Mesenchymal stem cell (in vitro differentiated cells and primary cell): ENCODE results near the gene TMEM117.

Source experiments
- DNase-seq: peaks from one replicate; pipeline ENCODE4 v3.0.0-alpha.2; 2013
- H2AFZ ChIP-seq: one replicate; pipeline ENCODE4 v1.6.1; 2013; ENCODE audit warnings: low read depth, mild to moderate bottlenecking, control low read depth, inconsistent platforms, low read length, moderate library complexity
- H2AK5ac ChIP-seq: 2 replicates; pipeline ENCODE4 v1.6.1; 2013; ENCODE audit warnings: low read length, moderate library complexity, mild to moderate bottlenecking, inconsistent platforms; ENCODE audit not compliant: severe bottlenecking
- H2BK120ac ChIP-seq: one replicate; pipeline ENCODE4 v1.6.1; 2013; ENCODE audit warnings: low read depth, mild to moderate bottlenecking, inconsistent platforms, low read length, moderate library complexity
- H2BK12ac ChIP-seq, 2 experiments: one replicate each; pipeline ENCODE4 v1.6.1; 2013; ENCODE audit warnings: inconsistent platforms in 2 of 2, low read length in 2 of 2, mild to moderate bottlenecking in 2 of 2, moderate library complexity in 2 of 2, control low read depth in 1 of 2
- H2BK15ac ChIP-seq: one replicate; pipeline ENCODE4 v1.6.1; 2013; ENCODE audit warnings: mild to moderate bottlenecking, low read depth, inconsistent platforms; ENCODE audit not compliant: poor library complexity, severe bottlenecking
- H2BK5ac ChIP-seq: 2 replicates; pipeline ENCODE4 v1.6.1; 2013; ENCODE audit warnings: low read depth, mild to moderate bottlenecking, low read length, control low read depth, inconsistent platforms; ENCODE audit not compliant: poor library complexity, severe bottlenecking
- H3K14ac ChIP-seq, 2 experiments: one replicate each; pipeline ENCODE4 v1.6.1; 2013; ENCODE audit warnings: inconsistent platforms in 2 of 2, low read length in 2 of 2, control low read depth in 1 of 2, mild to moderate bottlenecking in 1 of 2, moderate library complexity in 1 of 2
- H3K18ac ChIP-seq, 2 experiments: one replicate each; pipeline ENCODE4 v1.6.1; 2013; ENCODE audit warnings: inconsistent platforms in 2 of 2, low read length in 2 of 2, control low read depth in 1 of 2, low read depth in 1 of 2, mild to moderate bottlenecking in 1 of 2
- H3K23ac ChIP-seq, 2 experiments: one replicate each; pipeline ENCODE4 v1.6.1; 2013; ENCODE audit warnings: inconsistent platforms in 2 of 2, low read length in 2 of 2, mild to moderate bottlenecking in 2 of 2, moderate library complexity in 2 of 2, control low read depth in 1 of 2
- H3K27ac ChIP-seq: 2 replicates; pipeline ENCODE4 v1.5.1; 2013; ENCODE audit warnings: mild to moderate bottlenecking, moderate library complexity, low read length, control low read depth, inconsistent platforms; ENCODE audit not compliant: poor library complexity, severe bottlenecking
- H3K27me3 ChIP-seq, 2 experiments: 2 replicates each; pipeline versions ENCODE4 v1.6.1 to v1.7.0; 2013; ENCODE audit warnings: low read length in 2 of 2, mild to moderate bottlenecking in 2 of 2, moderate library complexity in 2 of 2, control low read depth in 1 of 2, inconsistent platforms in 1 of 2; ENCODE audit not compliant: control insufficient read depth in 1 of 2, insufficient read depth in 1 of 2
- H3K36me3 ChIP-seq, 2 experiments: 2 replicates each; pipeline versions ENCODE4 v1.6.1 to v1.7.0; 2013; ENCODE audit warnings: low read length in 2 of 2, control low read depth in 1 of 2, inconsistent platforms in 1 of 2, low read depth in 1 of 2, mild to moderate bottlenecking in 1 of 2; ENCODE audit not compliant: insufficient read depth in 2 of 2, control insufficient read depth in 1 of 2
- H3K4ac ChIP-seq, 2 experiments: one replicate each; pipeline ENCODE4 v1.6.1; 2013; ENCODE audit warnings: inconsistent platforms in 2 of 2, low read length in 2 of 2, mild to moderate bottlenecking in 2 of 2, moderate library complexity in 2 of 2, control low read depth in 1 of 2, low read depth in 1 of 2
- H3K4me1 ChIP-seq: 2 replicates; pipeline ENCODE4 v1.6.1; 2013; ENCODE audit warnings: low read depth, low read length, control low read depth; ENCODE audit not compliant: control insufficient read depth, insufficient read depth
- H3K4me2 ChIP-seq: 2 replicates; pipeline ENCODE4 v1.6.1; 2013; ENCODE audit warnings: low read length, mild to moderate bottlenecking, inconsistent platforms; ENCODE audit not compliant: poor library complexity, severe bottlenecking
- H3K4me3 ChIP-seq, 2 experiments: 2 replicates each; pipeline versions ENCODE4 v1.5.1 to v1.7.0; 2013; ENCODE audit warnings: low read length in 2 of 2, mild to moderate bottlenecking in 2 of 2, control low read depth in 1 of 2, low read depth in 1 of 2; ENCODE audit not compliant: insufficient read depth in 1 of 2
- H3K79me1 ChIP-seq: replicated peaks from 2 replicates; pipeline ENCODE4 v1.6.1; 2013; ENCODE audit warnings: mild to moderate bottlenecking, control low read depth, low read length, inconsistent platforms; ENCODE audit not compliant: poor library complexity, severe bottlenecking
- H3K9ac ChIP-seq: 2 replicates; pipeline ENCODE4 v1.7.0; 2013; ENCODE audit warnings: mild to moderate bottlenecking, low read length, moderate library complexity
- H3K9me3 ChIP-seq: 2 replicates; pipeline ENCODE4 v1.7.0; 2013; ENCODE audit warnings: mild to moderate bottlenecking, low read length; ENCODE audit not compliant: control insufficient read depth
- H4K8ac ChIP-seq: one replicate; pipeline ENCODE4 v1.6.1; 2013; ENCODE audit warnings: inconsistent platforms, mild to moderate bottlenecking, low read length, moderate library complexity
- H4K91ac ChIP-seq: one replicate; pipeline ENCODE4 v1.6.1; 2013; ENCODE audit warnings: mild to moderate bottlenecking, low read length, inconsistent platforms
- WGBS: methylation state at CpG from one replicate; pipeline ENCODE4 v1.1.7; 2013; ENCODE audit warnings: mixed read lengths; 5-methylcytosine and 5-hydroxymethylcytosine counted together

The TMEM117 gene

DNA sequence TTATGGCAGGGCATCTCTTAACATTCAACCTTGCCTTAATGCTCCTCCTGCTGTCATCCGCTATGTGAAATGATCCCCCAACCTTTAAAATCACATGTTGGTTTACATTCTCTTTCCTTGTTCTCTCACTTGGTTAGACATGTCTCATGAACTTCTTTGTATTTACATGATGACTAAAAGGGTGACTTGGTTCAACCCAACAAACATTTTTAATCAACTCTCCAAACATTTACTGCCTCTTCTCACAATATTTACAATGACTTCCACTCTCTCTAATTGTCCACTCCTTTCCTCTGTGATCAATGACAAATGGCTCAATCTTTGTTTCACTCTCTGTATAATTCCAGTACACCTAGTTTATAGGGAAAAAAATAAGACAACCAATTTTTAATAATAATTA, 534.1 kb downstream of the TMEM117 start:
- no peaks in the 10 kb centered on the region for H3K27me3 ChIP-seq
- no peak overlapping the region for H4K8ac ChIP-seq
- no peaks in the 10 kb centered on the region for H3K4me1 ChIP-seq
- H2AK5ac ChIP-seq: no peak overlapping the region
- no peak overlapping the region for H3K4me3 ChIP-seq
- H3K27ac ChIP-seq: no peak overlapping the region
- H2BK5ac ChIP-seq: no peak overlapping the region
- no peak overlapping the region for H2BK12ac ChIP-seq
- no peak overlapping the region for H2BK120ac ChIP-seq
- H3K18ac ChIP-seq: no peak overlapping the region
- no peaks in the 10 kb centered on the region for H3K36me3 ChIP-seq
- no peak overlapping the region for H3K9ac ChIP-seq
- no peaks in the 10 kb centered on the region for H3K9me3 ChIP-seq
- no peak overlapping the region for H3K4ac ChIP-seq
- no peak overlapping the region for H3K23ac ChIP-seq
- no peak overlapping the region for H2BK15ac ChIP-seq
- no peak overlapping the region for H3K4me2 ChIP-seq
- H3K79me1 ChIP-seq: no peaks in the 10 kb centered on the region
- DNase-seq: peak; percentile 2
- WGBS: 88% methylated on average over 1 of the region's 1 CpG
- no peak overlapping the region for H3K14ac ChIP-seq
- no peak overlapping the region for H2AFZ ChIP-seq
- no peak overlapping the region for H4K91ac ChIP-seq

DNA sequence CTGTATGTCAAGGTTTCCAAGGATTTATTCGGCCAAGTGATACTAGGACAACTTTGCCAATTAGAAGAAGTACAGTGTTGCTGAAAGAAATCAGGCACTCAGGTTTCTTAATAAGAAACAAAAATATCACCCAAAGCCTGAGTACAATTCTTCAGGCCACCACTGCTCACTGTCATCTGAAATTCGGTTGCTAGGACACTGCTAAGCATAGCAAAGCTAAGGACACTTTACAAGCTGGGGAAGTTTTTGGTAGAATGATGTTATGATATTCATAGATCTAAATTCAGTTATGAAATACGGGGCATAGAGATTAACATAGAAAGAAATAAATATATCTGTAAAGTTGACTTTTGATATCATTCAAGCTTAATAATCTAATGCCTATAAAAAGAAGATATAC, 535.1 kb downstream of the TMEM117 start:
- Histone ChIP-seq H4K91ac (no peak overlapping the region), H3K27ac (no peak overlapping the region), H3K79me1 (no peaks in the 10 kb centered on the region), H2BK120ac (no peak overlapping the region), H2BK15ac (no peak overlapping the region), H2AFZ (no peak overlapping the region), H3K27me3 (no peaks in the 10 kb centered on the region), H2BK5ac (no peak overlapping the region), H3K4ac (no peak overlapping the region), H3K18ac (no peak overlapping the region), H2AK5ac (no peak overlapping the region), H3K4me2 (no peak overlapping the region), H3K36me3 (no peaks in the 10 kb centered on the region), H3K14ac (no peak overlapping the region), H3K4me3 (no peak overlapping the region), H3K9ac (no peak overlapping the region), H3K9me3 (no peaks in the 10 kb centered on the region), H3K4me1 (no peaks in the 10 kb centered on the region), H3K23ac (no peak overlapping the region), H4K8ac (no peak overlapping the region), H2BK12ac (no peak overlapping the region)
- 85% methylated on average over 1 of the region's 3 CpGs for WGBS
- DNase-seq: no peak

DNA sequence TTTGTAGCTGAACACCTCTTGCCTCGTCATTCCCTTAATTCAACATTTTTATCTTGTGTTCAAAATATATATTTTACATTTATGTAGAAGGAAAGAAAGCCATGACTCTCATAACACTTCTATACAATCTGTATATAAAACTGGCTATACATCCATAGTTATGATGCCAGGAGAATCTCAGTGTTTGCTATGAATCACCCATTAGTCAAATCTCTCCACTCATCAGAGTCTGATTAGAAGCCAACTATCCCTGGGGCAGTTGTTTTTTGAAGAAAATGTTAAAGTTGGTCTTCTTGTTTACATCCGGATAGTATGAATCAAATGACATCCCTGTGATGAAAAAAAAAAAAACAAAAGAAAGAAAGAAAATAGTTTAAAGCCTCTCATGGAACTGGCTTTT, 536.4 kb downstream of the TMEM117 start:
- Histone ChIP-seq H3K4ac (no peak overlapping the region), H3K14ac (no peak overlapping the region), H3K9me3 (no peaks in the 10 kb centered on the region), H4K91ac (no peak overlapping the region), H3K79me1 (no peaks in the 10 kb centered on the region), H3K18ac (no peak overlapping the region), H3K27ac (no peak overlapping the region), H2BK5ac (no peak overlapping the region), H3K27me3 (no peaks in the 10 kb centered on the region), H4K8ac (no peak overlapping the region), H2BK12ac (no peak overlapping the region), H2BK15ac (no peak overlapping the region), H3K4me3 (no peak overlapping the region), H2BK120ac (no peak overlapping the region), H3K4me1 (no peaks in the 10 kb centered on the region), H3K4me2 (no peak overlapping the region), H2AFZ (no peak overlapping the region), H3K9ac (no peak overlapping the region), H3K23ac (no peak overlapping the region), H3K36me3 (no peaks in the 10 kb centered on the region), H2AK5ac (no peak overlapping the region)
- DNase-seq: peak; percentile 27
- 100% methylated on average over 1 of the region's 2 CpGs for WGBS

DNA sequence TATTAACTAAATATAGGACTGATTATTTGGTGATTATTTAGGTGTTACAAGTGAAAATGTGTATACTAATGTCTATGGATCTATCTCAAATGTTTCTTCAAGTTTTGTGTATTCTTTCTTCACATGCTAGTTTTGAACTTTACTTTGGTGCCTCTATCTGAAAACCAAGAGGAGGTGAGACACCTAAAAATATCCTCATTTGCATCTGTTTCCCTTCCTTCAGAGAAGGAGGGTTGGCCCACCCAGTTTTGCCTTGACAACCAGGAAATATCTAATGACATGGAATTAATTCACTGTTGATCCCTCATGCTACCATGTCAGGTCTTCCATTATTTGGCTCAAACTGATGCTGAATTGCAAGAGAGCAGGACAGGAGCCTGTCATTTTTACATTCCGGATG, 539.8 kb downstream of the TMEM117 start:
- Histone ChIP-seq H2BK120ac (no peak overlapping the region), H2BK5ac (no peak overlapping the region), H3K4ac (no peak overlapping the region), H2BK12ac (no peak overlapping the region), H3K27ac (no peak overlapping the region), H2AFZ (no peak overlapping the region), H3K36me3 (no peaks in the 10 kb centered on the region), H2BK15ac (no peak overlapping the region), H2AK5ac (no peak overlapping the region), H3K9me3 (no peaks in the 10 kb centered on the region), H3K18ac (no peak overlapping the region), H3K4me3 (no peak overlapping the region), H3K4me2 (no peak overlapping the region), H4K91ac (no peak overlapping the region), H3K14ac (no peak overlapping the region), H3K4me1 (no peaks in the 10 kb centered on the region), H4K8ac (no peak overlapping the region), H3K23ac (no peak overlapping the region), H3K79me1 (no peaks in the 10 kb centered on the region), H3K27me3 (no peaks in the 10 kb centered on the region), H3K9ac (no peak overlapping the region)
- WGBS: no CpG with 5 or more reads among the region's 1 CpG
- DNase-seq: no peak
